Activated CD4-positive, alpha-beta T cell treated with anti-CD3 and anti-CD28 coated beads, Interleukin-2, amount 50 U/mL, for 1 hour (primary cell): Measurements from ENCODE around the gene MAPKAP1.

Experiments used
- DNase-seq: peaks from one replicate; pipeline ENCODE4 v3.0.0-alpha.2; 2020

Gene MAPKAP1

GRCh38 chr9:125472926-125473701, 233.9 kb downstream of the MAPKAP1 start:
- DNase-seq: no peak

- no peak for DNase-seq
These were observed 234.5 kb downstream of the MAPKAP1 start for GRCh38 chr9:125472562-125472925.

GRCh38 chr9:125470767-125471580, 236.0 kb downstream of the MAPKAP1 start:
- DNase-seq: no peak

- DNase-seq: no peak
These were observed 236.8 kb downstream of the MAPKAP1 start for GRCh38 chr9:125470189-125470588.

- no peak for DNase-seq
These were observed 238.4 kb downstream of the MAPKAP1 start for GRCh38 chr9:125468646-125469045.

GRCh38 chr9:125467116-125467740, 239.8 kb downstream of the MAPKAP1 start:
- DNase-seq: no peak

- DNase-seq: no peak
These were observed 240.6 kb downstream of the MAPKAP1 start for GRCh38 chr9:125466411-125466810.

GRCh38 chr9:125464591-125465385, 242.2 kb downstream of the MAPKAP1 start:
- DNase-seq: no peak

- DNase-seq: no peak
These were observed 243.1 kb downstream of the MAPKAP1 start for GRCh38 chr9:125463926-125464325.

GRCh38 chr9:125462861-125463291, 244.1 kb downstream of the MAPKAP1 start:
- no peak for DNase-seq

GRCh38 chr9:125461636-125462190, 245.3 kb downstream of the MAPKAP1 start:
- no peak for DNase-seq

GRCh38 chr9:125460883-125461635, 245.9 kb downstream of the MAPKAP1 start:
- DNase-seq: no peak

GRCh38 chr9:125460346-125460745, 246.7 kb downstream of the MAPKAP1 start:
- no peak for DNase-seq

GRCh38 chr9:125457357-125457756, 249.7 kb downstream of the MAPKAP1 start:
- DNase-seq: no peak

- DNase-seq: no peak
These were observed 251.1 kb downstream of the MAPKAP1 start for GRCh38 chr9:125455876-125456275.

- DNase-seq: no peak
These were observed 251.9 kb downstream of the MAPKAP1 start for GRCh38 chr9:125455132-125455531.

- no peak for DNase-seq
These were observed 259.7 kb downstream of the MAPKAP1 start for GRCh38 chr9:125447202-125447802.

GRCh38 chr9:125446561-125447094, 260.4 kb downstream of the MAPKAP1 start:
- DNase-seq: no peak

- no peak for DNase-seq
These were observed 262.0 kb downstream of the MAPKAP1 start for GRCh38 chr9:125444956-125445506.

GRCh38 chr9:125444166-125444565, 262.8 kb downstream of the MAPKAP1 start:
- DNase-seq: no peak

GRCh38 chr9:125443367-125443766, 263.6 kb downstream of the MAPKAP1 start:
- no peak for DNase-seq
